ENCODE data around the gene PSMB11.

Gene PSMB11

GRCh38 chr14:23058654-23059504, 16.9 kb downstream of the PSMB11 start:
- peaks cover 35 to 47% of the 10 kb centered on the region in 2 donors for H3K36me3 ChIP-seq (ENCODE audit: control insufficient read depth in 1 of 2, insufficient read depth in 2 of 2, low read length in 2 of 2)
- no peak overlapping the region for H3K27ac ChIP-seq (ENCODE audit: low read depth, low read length)

GRCh38 chr14:23060536-23061260, 18.7 kb downstream of the PSMB11 start:
- peaks cover 39 to 64% of the 10 kb centered on the region in 2 donors for H3K36me3 ChIP-seq (ENCODE audit: control insufficient read depth in 1 of 2, insufficient read depth in 2 of 2, low read length in 2 of 2)
- no peaks in the 10 kb centered on the region for H3K9me3 ChIP-seq (ENCODE audit: control insufficient read depth in 1 of 2, low read length in 2 of 2)
- no peak overlapping the region for H3K4me3 ChIP-seq (ENCODE audit: low read depth in 1 of 2, low read length in 2 of 2)
- no peaks in the 10 kb centered on the region for H3K27me3 ChIP-seq (ENCODE audit: control insufficient read depth in 1 of 2, insufficient read depth in 2 of 2, low read length in 2 of 2)
- no peak overlapping the region for H3K9ac ChIP-seq (ENCODE audit: low read depth in 1 of 2, low read length in 2 of 2)
- H3K4me1 ChIP-seq (ENCODE audit: control insufficient read depth in 1 of 2, insufficient read depth in 2 of 2, low read length in 2 of 2), result peaks cover 14 to 17% of the 10 kb centered on the region in 2 donors
- no peak overlapping the region for H3K27ac ChIP-seq (ENCODE audit: low read depth, low read length)

More at GRCh38 chr14:23058654-23059504, 16.9 kb downstream of the PSMB11 start:
- Histone ChIP-seq H3K27me3 (ENCODE audit: control insufficient read depth in 1 of 2, insufficient read depth in 2 of 2, low read length in 2 of 2) (no peaks in the 10 kb centered on the region), H3K4me1 (ENCODE audit: control insufficient read depth in 1 of 2, insufficient read depth in 2 of 2, low read length in 2 of 2) (peaks cover 14 to 17% of the 10 kb centered on the region in 2 donors), H3K9me3 (ENCODE audit: control insufficient read depth in 1 of 2, low read length in 2 of 2) (no peaks in the 10 kb centered on the region), H3K4me3 (ENCODE audit: low read depth in 1 of 2, low read length in 2 of 2) (no peak overlapping the region), H3K9ac (ENCODE audit: low read depth in 1 of 2, low read length in 2 of 2) (no peak overlapping the region)

DNA sequence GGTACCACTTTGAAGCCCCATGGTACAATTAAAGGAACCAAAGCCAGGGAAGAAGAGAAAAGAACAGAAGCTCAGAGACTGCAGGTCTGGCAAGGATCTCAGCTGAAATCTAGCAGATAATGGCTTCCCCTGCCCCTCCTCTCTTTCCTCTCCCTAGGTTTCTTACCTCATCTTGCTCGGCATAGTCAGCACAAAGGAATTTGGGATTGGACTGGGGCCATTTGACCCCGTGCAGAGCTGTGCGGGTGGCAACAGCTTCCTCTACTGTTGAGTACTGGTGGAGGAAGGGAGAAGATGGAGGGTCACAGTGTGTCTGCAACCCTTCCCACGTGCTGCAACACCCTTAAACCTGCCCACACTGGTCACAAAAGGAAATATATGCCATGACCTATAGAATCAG, 20.0 kb downstream of the PSMB11 start:
- no peaks in the 10 kb centered on the region for H3K9me3 ChIP-seq (ENCODE audit: control insufficient read depth in 1 of 2, low read length in 2 of 2)
- no peak overlapping the region for H3K27ac ChIP-seq (ENCODE audit: low read depth, low read length)
- H3K27me3 ChIP-seq (ENCODE audit: control insufficient read depth in 1 of 2, insufficient read depth in 2 of 2, low read length in 2 of 2), result no peaks in the 10 kb centered on the region
- peaks cover 51 to 76% of the 10 kb centered on the region in 2 donors for H3K36me3 ChIP-seq (ENCODE audit: control insufficient read depth in 1 of 2, insufficient read depth in 2 of 2, low read length in 2 of 2)
- H3K4me1 ChIP-seq (ENCODE audit: control insufficient read depth in 1 of 2, insufficient read depth in 2 of 2, low read length in 2 of 2), result peaks cover 4 to 5% of the 10 kb centered on the region in 2 donors
- H3K4me3 ChIP-seq (ENCODE audit: low read depth in 1 of 2, low read length in 2 of 2), result no peak overlapping the region
- no peak overlapping the region for H3K9ac ChIP-seq (ENCODE audit: low read depth in 1 of 2, low read length in 2 of 2)

DNA sequence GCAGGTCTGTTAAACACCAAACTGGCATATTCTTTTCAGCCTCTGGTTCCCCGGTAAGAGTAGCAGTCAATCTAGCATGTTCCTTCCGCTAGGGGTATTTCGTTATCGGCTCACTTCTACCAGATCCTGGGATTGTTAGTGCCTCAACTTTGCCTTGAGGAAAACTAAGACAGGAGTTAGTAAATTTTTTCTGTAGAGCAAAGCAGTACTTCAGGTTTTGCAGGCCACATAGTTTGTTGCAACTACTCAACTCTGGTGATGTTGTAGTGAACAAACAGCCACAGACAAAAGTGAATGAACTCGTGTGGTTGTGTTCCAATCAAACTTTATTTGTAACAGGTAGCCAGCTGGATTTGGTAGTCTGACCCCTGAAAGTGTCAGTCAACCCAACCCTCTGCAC, 21.6 kb downstream of the PSMB11 start:
- Histone ChIP-seq H3K36me3 (ENCODE audit: control insufficient read depth in 1 of 2, insufficient read depth in 2 of 2, low read length in 2 of 2) (peaks cover 63 to 91% of the 10 kb centered on the region in 2 donors), H3K4me3 (ENCODE audit: low read depth in 1 of 2, low read length in 2 of 2) (no peak overlapping the region), H3K9me3 (ENCODE audit: control insufficient read depth in 1 of 2, low read length in 2 of 2) (no peaks in the 10 kb centered on the region), H3K4me1 (ENCODE audit: control insufficient read depth in 1 of 2, insufficient read depth in 2 of 2, low read length in 2 of 2) (peaks cover 0 to 4% of the 10 kb centered on the region in 2 donors), H3K27ac (ENCODE audit: low read depth, low read length) (no peak overlapping the region), H3K9ac (ENCODE audit: low read depth in 1 of 2, low read length in 2 of 2) (no peak overlapping the region), H3K27me3 (ENCODE audit: control insufficient read depth in 1 of 2, insufficient read depth in 2 of 2, low read length in 2 of 2) (no peaks in the 10 kb centered on the region)

DNA sequence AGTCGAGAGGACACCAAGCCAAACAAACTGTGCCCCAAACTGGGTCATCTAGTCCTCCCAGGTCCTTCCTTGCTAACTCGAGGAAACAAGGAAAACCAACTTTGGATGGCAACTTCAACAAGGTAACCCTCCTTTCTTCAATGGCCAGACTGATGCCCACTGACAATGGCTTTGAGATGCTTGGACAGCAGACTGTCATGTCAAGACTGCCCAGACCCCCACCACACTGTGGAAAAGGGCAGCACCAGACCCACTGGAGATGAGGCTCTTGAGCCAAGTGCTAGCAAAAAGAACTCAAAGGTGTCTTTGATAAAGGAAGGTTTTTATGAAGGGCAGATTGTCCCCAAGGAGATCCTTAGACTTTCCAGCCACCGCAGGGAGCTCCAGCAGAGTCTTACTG, 24.4 kb downstream of the PSMB11 start:
- Histone ChIP-seq H3K4me3 (ENCODE audit: low read depth in 1 of 2, low read length in 2 of 2) (no peak overlapping the region), H3K27ac (ENCODE audit: low read depth, low read length) (no peak overlapping the region), H3K9ac (ENCODE audit: low read depth in 1 of 2, low read length in 2 of 2) (no peak overlapping the region), H3K9me3 (ENCODE audit: control insufficient read depth in 1 of 2, low read length in 2 of 2) (no peaks in the 10 kb centered on the region), H3K27me3 (ENCODE audit: control insufficient read depth in 1 of 2, insufficient read depth in 2 of 2, low read length in 2 of 2) (no peaks in the 10 kb centered on the region), H3K4me1 (ENCODE audit: control insufficient read depth in 1 of 2, insufficient read depth in 2 of 2, low read length in 2 of 2) (peaks cover 9 to 22% of the 10 kb centered on the region in 2 donors), H3K36me3 (ENCODE audit: control insufficient read depth in 1 of 2, insufficient read depth in 2 of 2, low read length in 2 of 2) (peaks cover 49 to 68% of the 10 kb centered on the region in 2 donors)

- Histone ChIP-seq H3K27me3 (ENCODE audit: control insufficient read depth in 1 of 2, insufficient read depth in 2 of 2, low read length in 2 of 2) (no peaks in the 10 kb centered on the region), H3K4me3 (ENCODE audit: low read depth in 1 of 2, low read length in 2 of 2) (no peak overlapping the region), H3K36me3 (ENCODE audit: control insufficient read depth in 1 of 2, insufficient read depth in 2 of 2, low read length in 2 of 2) (peaks cover 46 to 69% of the 10 kb centered on the region in 2 donors), H3K4me1 (ENCODE audit: control insufficient read depth in 1 of 2, insufficient read depth in 2 of 2, low read length in 2 of 2) (peaks cover 15 to 28% of the 10 kb centered on the region in 2 donors), H3K27ac (ENCODE audit: low read depth, low read length) (no peak overlapping the region), H3K9ac (ENCODE audit: low read depth in 1 of 2, low read length in 2 of 2) (no peak overlapping the region), H3K9me3 (ENCODE audit: control insufficient read depth in 1 of 2, low read length in 2 of 2) (no peaks in the 10 kb centered on the region)
These were observed 25.1 kb downstream of the PSMB11 start for GRCh38 chr14:23066855-23067744.

DNA sequence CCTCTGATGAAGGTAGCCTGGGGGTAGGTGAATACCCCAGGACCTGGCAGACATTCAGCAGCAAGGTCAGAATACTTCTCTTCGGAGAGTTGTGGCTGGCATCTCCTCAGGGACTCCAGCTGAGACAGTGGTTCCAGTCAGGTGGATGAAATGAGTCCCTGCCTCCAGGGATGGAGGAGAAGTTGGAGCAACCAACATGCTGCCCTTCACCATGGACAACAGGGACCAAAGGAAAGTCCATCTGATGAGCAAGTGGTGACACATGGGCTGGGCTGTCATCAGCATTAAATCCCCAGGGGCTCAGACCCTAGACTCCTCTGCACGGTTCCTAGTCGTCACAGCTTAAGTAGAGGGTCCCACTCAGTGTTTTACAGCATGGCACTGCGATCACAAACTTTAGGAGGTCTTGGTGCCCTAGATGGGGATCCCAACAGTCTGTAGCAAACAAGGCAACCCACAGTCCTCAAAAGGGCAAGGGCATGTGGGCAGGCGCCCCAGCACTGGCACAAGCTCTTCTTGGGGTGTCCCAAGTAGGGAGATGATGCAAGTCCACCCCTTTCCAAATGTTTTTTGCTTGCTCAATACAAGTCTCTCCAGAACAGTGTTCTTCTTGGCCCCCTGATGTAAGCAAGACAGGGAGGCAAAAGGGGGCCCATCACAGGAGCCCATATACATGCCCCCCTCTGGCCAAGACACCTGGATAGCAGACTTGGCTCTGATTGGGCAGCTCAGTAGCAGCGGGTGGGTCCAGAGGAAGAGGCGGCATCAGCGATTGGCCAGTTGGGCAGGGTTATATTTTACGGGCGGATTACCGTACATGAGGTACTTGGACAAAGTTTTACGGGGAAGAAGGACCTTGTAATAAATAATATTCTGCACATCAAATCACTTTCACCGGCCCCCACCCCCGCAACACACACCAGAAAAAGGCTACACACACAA, 26.1 kb downstream of the PSMB11 start:
- Histone ChIP-seq H3K27me3 (ENCODE audit: control insufficient read depth in 1 of 2, insufficient read depth in 2 of 2, low read length in 2 of 2) (no peaks in the 10 kb centered on the region), H3K9me3 (ENCODE audit: control insufficient read depth in 1 of 2, low read length in 2 of 2) (no peaks in the 10 kb centered on the region), H3K9ac (ENCODE audit: low read depth in 1 of 2, low read length in 2 of 2) (no peak overlapping the region), H3K27ac (ENCODE audit: low read depth, low read length) (no peak overlapping the region), H3K36me3 (ENCODE audit: control insufficient read depth in 1 of 2, insufficient read depth in 2 of 2, low read length in 2 of 2) (peaks cover 43 to 66% of the 10 kb centered on the region in 2 donors), H3K4me1 (ENCODE audit: control insufficient read depth in 1 of 2, insufficient read depth in 2 of 2, low read length in 2 of 2) (peaks cover 25 to 38% of the 10 kb centered on the region in 2 donors), H3K4me3 (ENCODE audit: low read depth in 1 of 2, low read length in 2 of 2) (no peak overlapping the region)

DNA sequence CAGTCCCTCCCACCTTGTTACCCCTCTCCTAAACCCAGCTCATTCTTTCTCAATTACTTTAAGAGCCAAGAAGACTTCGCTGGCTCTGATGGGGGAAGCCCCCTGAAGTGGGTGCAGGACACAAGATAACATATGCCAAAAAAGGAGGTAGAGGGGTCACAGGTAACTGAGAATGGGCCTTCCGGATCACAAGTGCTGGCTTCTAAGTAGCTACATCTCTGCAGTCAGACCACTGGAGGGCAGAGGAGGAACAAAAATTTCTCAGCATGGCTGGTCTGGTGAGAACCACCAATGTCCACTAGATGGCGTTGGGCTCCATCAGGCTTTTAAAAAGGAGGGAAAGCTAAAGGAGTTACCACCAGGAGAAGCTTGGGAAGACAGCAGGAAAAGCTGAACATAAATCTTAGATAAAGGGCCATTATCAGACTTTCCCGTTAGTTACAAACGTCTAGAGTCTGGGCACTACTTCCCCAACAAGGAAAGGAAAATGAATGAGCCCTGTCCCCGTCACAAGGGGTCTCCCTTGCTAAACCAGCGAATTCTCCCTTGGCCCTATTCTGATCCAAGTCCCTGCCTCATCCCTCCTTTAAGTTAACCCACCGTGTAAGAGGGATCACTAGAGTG, 26.9 kb downstream of the PSMB11 start:
- peak overlapping the region in 1 of 2 donors; percentile 34 for H3K9ac ChIP-seq (ENCODE audit: low read depth in 1 of 2, low read length in 2 of 2)
- no peak overlapping the region for H3K27ac ChIP-seq (ENCODE audit: low read depth, low read length)
- H3K9me3 ChIP-seq (ENCODE audit: control insufficient read depth in 1 of 2, low read length in 2 of 2), result no peaks in the 10 kb centered on the region
- H3K36me3 ChIP-seq (ENCODE audit: control insufficient read depth in 1 of 2, insufficient read depth in 2 of 2, low read length in 2 of 2), result peaks cover 35 to 59% of the 10 kb centered on the region in 2 donors
- H3K4me1 ChIP-seq (ENCODE audit: control insufficient read depth in 1 of 2, insufficient read depth in 2 of 2, low read length in 2 of 2), result peaks cover 27 to 38% of the 10 kb centered on the region in 2 donors
- no peaks in the 10 kb centered on the region for H3K27me3 ChIP-seq (ENCODE audit: control insufficient read depth in 1 of 2, insufficient read depth in 2 of 2, low read length in 2 of 2)
- H3K4me3 ChIP-seq (ENCODE audit: low read depth in 1 of 2, low read length in 2 of 2), result no peak overlapping the region

GRCh38 chr14:23069413-23069806, 27.4 kb downstream of the PSMB11 start:
- Histone ChIP-seq H3K9me3 (ENCODE audit: control insufficient read depth in 1 of 2, low read length in 2 of 2) (no peaks in the 10 kb centered on the region), H3K36me3 (ENCODE audit: control insufficient read depth in 1 of 2, insufficient read depth in 2 of 2, low read length in 2 of 2) (peaks cover 32 to 56% of the 10 kb centered on the region in 2 donors), H3K4me1 (ENCODE audit: control insufficient read depth in 1 of 2, insufficient read depth in 2 of 2, low read length in 2 of 2) (peaks cover 27 to 38% of the 10 kb centered on the region in 2 donors), H3K27ac (ENCODE audit: low read depth, low read length) (no peak overlapping the region), H3K27me3 (ENCODE audit: control insufficient read depth in 1 of 2, insufficient read depth in 2 of 2, low read length in 2 of 2) (no peaks in the 10 kb centered on the region), H3K9ac (ENCODE audit: low read depth in 1 of 2, low read length in 2 of 2) (peak overlapping the region in 1 of 2 donors; percentile 34), H3K4me3 (ENCODE audit: low read depth in 1 of 2, low read length in 2 of 2) (no peak overlapping the region)
